GM18868 (cell line): ENCODE data around the gene FOXP3.

ENCODE experiments used
- ATAC-seq: cut with Tn5 transposase; IDR thresholded peaks from one replicate; pipeline ENCODE4 v1.9.1; 2021; ENCODE audit warnings: mild to moderate bottlenecking, moderate library complexity; ENCODE audit not compliant: unreplicated experiment

The FOXP3 gene

GRCh38 chrX:49250578-49250977, 13.9 kb downstream of the FOXP3 start:
- no peak for ATAC-seq

GRCh38 chrX:49250066-49250465, 14.4 kb downstream of the FOXP3 start:
- no peak for ATAC-seq

DNA sequence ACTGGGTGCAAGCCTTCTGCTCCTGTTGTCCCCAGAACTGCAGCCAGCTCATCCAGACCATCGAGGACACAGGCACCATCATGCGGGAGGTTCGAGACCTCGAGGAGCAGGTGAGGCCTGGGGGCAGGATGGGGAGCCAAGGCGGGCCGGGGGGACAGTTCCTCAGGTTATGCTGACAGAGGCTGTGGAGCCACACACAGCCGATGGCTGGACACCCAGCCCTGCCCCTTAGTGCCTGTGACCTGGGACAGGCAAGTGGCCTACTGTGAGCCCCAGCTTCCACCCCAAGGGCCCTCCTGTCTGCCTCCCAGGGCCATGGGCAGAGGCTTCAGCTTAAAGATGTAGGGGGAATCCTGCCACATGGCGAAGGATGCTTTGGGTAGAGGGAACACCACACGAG, 14.9 kb downstream of the FOXP3 start:
- no peak for ATAC-seq

GRCh38 chrX:49249071-49249470, 15.4 kb downstream of the FOXP3 start:
- ATAC-seq: no peak

GRCh38 chrX:49247916-49248811, 16.3 kb downstream of the FOXP3 start:
- ATAC-seq: no peak

DNA sequence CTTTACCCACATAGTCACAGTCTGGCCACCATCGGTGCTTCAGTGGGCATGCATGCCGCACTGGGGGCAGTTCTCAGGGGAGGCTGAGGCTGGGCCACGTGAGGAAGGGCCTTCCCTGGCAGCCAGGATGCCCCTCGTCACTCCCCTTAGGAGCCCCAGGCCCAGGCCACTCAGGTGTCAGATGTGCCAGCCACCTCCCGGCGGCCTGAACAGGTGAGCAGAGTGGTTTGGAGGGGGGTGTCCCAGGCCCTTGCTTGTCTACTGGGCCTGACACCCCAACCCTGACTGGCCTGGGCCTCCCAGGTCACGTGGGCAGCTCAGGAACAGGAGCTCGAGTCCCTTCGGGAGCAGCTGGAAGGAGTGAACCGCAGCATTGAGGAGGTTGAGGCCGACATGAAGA, 17.2 kb downstream of the FOXP3 start:
- no peak for ATAC-seq

- ATAC-seq: no peak
These were observed 18.0 kb downstream of the FOXP3 start for GRCh38 chrX:49246541-49246940.

- no peak for ATAC-seq
These were observed 20.3 kb downstream of the FOXP3 start for GRCh38 chrX:49244207-49244606.

- no peak for ATAC-seq
These were observed 21.3 kb downstream of the FOXP3 start for GRCh38 chrX:49243166-49243565.

DNA sequence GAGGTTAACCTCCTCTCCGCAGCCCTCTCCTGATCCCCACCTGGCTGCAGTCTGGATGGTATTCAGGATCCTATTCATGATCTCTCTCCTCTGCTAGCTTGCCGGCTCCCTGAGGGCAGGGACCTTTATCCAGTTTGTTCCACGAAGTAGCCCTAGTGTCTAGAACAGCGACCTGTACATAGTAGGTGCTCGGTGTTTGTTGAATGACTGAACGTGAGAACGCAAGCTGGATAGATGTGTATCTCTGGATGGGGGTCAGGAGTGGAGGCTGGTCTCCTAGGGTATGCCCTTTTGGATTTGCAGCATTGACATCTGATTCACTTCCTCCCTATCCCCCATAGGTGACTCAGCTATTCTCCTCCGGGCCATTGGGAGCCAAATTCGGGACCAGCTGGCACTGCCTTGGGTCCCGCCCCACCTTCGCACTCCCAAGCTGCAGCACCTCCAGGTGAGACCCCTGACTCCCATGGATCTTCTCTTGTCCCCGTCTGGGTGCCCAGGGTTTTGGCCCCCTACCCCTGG, 21.9 kb downstream of the FOXP3 start:
- no peak for ATAC-seq

GRCh38 chrX:49238735-49239134, 25.8 kb downstream of the FOXP3 start:
- no peak for ATAC-seq

GRCh38 chrX:49237060-49237459, 27.4 kb downstream of the FOXP3 start:
- ATAC-seq: no peak

DNA sequence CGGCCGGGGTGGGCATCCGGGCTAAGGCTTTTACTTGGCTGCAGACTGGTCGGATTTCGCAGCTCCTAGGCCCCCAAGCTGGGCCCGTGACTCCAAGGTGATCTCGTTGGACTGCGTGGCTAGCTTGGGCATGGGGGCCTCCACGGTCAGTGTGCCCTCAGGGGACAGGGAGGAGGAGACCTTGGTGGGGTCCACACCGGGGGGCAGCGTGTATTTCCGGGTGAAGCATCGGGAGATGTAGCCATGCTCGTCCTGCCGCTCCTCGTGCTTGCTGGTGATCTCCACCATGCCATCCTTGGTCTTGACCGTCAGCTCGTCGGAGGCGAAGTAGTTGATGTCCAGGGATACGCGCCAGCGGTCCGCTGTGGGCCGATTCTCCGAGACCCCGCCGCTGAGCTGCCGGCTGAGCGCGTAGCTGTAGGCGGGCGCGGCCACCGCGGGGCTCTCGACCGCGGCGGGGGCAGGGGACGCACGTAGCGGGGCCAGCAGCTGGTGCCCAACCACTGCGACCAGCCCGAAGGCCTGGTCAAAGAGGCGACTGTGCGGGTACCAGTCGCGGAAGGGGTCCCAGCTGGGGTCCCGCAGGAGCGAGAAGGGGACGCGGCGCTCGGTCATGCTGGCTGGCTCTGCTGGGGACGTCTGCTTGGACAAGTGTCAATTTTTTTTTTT, 30.5 kb downstream of the FOXP3 start:
- no peak for ATAC-seq

DNA sequence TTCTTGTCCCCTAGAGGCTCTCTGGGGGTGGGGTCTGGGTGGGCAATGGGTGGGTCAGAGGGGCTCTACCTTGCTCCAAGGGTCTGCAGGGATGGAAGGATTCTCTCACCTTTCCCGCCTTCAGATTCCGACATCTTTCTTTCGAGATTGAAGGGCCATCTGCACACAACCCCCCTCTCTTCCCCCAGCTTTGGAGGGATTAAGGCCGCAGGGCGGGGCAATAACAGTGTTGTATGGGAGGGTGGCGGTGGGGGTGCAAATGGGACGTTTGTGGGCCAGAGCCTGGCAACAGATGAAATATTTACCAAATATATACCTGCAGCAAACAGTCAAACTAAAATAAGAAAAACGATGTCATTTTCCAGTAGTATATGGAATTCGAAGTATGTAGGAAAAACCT, 31.3 kb downstream of the FOXP3 start, which contains the start of gene CACNA1F:
CACNA1F (minus strand) TSS at position 165 of the 400 bp plus-strand sequence; CDS start at position 134, 31 bp downstream.
- no peak for ATAC-seq

DNA sequence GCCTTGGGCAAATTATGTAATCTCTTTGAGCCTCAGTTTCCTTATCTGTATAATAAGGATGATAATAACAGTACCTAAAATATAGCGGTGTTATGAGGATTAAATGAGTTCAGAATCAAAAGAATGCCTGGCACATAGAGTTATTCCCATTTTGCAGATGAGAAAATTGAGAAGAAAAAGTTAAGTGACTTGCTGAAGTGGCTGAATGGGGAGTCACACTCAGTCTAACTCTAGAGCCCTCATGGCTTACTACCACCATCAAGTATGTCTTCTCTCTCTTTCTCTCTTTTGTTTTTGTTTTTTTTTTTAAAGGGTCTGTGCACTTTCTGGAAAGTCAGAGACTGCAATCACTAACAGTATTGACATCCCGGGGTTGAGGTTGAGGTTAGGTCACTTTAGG, 32.0 kb downstream of the FOXP3 start:
- no peak for ATAC-seq

DNA sequence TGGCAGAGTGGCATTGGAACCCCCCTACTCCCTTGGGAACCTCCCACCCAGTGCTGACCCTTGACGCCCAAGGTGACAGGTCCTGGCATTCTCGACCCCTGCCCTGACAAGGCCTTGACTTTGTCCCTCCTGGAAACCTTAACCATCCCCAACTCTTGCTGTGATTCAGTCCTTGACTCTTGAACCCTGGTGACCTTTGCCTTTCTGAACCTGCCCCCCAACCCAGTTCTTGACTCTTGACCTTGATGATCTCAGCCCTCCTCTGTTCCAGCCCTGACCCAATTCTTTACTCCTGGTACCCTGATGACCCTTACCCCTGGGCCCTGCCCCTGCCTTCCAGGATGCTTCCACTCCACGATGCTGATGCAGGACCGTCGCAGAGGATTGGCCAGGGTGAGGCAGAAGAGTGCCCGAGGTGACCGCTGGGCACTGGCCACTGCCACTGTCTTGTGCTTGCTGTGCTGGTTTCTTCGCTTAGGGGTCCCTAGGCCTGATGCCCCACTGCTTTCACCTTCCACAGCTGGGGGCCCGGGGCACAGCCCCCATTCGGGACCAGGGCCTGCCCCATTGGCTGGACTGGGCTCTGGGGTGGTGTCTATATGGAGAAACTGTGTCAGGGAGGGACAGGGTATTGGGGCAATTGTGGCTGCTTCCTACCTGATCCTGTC, 33.0 kb downstream of the FOXP3 start:
- ATAC-seq: no peak

GRCh38 chrX:49230500-49231232, 33.8 kb downstream of the FOXP3 start:
- peak; percentile 68 for ATAC-seq

DNA sequence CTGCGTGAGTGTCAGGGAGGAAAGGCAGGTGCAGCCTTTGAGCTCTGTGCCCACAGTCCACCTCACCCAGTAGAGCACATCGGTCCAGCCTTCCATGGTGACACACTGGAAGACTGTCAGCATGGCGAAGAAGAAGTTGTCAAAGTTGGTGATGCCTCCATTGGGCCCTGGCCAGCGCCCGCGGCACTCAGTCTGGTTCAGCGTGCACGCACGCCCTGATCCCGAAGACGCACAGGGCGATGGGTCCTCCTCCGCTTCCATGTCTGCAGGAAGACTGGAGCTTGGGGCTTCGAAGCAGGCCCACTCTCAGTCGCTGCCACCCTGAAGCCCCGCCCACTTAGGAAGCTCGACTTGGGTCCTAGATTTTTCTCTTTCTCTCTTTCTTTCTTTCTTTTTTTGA, 36.3 kb downstream of the FOXP3 start:
- no peak for ATAC-seq

GRCh38 chrX:49227726-49228125, 36.8 kb downstream of the FOXP3 start:
- ATAC-seq: no peak

DNA sequence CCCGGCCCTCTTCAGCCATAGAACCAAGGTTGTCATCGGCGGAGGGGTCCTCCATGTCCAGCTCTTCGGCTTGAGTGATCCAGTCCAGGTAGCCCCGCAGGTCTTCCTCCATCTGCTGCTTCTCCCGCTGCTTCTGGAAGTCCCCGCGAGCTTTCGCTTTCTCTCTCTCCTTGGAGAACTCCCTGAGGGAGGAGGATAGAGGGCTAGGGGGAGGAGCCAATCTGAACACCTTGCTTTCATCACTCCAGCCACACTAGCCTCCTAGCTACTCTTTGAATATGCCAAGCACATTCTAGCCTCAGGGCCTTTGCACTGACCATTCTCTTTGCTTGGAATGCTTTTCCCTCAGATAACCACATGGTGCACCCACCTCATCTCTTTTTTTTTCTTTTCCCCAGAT, 37.6 kb downstream of the FOXP3 start:
- ATAC-seq: no peak

- ATAC-seq: no peak
These were observed 38.7 kb downstream of the FOXP3 start for GRCh38 chrX:49225858-49226257.
